NCI-H345 treated with DMSO at 0.1 percent for 48 hours (cell line): ENCODE measurements around the gene LRP2BP.

Source experiments
- DNase-seq: peaks from one replicate; lab custom pipeline; 2025; ENCODE audit not compliant: unreplicated experiment; lab: John Stamatoyannopoulos, UW

Gene LRP2BP

DNA sequence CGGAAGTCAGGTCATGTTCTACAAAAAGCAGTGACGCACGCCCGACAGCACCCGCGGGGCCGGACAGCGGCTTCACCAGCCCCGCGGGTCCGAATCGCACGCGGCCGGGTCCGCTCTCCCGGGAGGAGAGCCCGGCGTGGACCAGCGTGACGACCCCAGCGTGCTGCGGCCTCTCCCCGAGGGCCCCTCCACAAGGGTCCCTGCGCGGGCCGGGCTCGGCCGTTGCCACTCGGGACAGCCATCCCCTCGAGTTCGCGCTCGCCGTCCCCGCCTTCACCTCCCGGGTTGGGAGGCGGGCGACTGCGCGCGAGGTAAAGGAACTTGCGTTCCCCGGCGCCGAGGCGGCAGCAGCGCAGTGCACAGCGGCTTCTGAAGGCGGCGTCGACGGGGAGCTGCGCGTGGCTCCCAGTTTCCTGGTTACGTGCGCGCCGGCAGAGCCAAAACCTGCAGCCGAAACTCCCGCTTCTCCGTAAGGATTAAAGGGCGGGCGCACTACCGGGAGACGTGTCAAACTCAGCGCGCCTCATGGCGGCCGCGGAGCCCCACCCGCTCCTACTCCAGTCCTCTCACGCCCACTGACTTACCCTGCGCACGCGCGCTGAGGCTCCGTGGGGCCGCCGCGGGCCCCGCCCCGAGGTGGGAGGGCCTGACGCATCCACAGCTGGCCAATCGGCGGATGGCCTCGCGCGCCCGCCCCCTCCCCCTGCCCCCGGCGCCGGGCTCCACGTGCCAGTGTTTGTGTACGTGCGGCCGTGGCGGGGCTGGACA is 416 bp upstream of the LRP2BP start:
- peak; percentile 77 for DNase-seq

DNA sequence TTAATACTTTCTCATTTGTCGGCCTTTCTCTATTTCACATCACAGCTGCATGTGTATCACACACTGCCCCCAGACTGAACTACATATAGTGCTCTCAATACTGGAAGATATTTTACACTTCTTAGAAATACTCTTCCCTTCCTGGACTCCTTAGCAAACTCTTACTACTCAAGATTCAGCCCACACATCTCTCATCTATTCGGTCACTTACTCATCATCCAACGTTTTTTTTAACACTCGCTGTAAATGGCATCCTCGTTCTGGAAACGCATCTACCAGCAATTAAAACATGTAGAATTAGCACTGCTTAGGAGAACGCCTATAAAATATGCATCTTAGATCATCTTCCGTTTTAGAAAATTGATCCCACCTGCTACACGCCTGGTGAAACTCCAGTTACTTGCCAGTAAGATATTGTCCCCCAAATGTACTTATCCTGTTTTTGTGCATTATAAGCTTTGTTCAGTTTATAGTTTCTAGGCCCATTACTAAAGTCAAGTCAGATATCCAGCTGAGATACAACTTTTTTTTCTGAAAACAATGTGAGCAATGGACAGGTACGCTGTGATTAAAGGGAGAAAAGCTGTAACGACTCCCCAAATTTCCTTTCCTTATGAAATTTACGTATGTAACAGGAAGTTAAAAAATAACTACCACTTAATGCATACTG is 1.0 kb downstream of the LRP2BP start:
- no peak for DNase-seq

DNA sequence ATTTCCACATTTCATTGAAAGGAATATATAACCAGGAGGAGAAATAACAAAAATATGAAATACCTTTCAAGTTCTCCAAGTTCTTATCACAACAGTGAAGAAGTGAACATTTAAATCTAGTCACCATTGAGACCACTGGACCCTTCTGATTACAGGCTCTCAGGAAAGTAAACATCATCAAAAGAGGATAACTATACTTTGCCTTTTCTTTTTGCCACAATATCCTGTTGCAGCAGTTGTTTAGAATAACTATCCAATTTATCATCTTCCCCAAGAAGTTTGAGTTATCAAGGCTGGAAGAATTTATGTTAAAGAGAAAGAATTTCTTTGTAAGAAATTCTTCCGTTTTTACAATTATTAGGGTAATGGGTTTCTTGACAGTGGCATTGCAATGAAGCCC is 3.6 kb downstream of the LRP2BP start:
- no peak for DNase-seq

DNA sequence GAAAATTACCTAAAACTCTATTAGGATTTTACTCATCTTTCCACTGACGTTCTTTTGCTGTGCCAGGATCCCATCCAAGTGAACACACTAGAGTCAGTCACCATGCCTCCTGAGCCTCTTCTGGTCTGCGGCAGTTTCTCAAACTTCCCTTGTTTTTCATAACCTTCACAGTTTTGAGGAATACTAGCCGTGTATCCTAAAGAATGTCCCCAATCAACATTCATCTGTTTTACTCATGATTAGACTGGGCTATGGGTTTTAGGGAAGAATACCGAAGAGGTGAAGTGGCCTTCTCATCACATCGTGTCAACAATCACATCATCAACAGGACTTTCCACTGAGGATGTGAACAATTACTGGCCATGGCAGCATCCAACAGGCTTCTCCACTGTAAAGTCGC is 4.8 kb downstream of the LRP2BP start:
- no peak for DNase-seq

DNA sequence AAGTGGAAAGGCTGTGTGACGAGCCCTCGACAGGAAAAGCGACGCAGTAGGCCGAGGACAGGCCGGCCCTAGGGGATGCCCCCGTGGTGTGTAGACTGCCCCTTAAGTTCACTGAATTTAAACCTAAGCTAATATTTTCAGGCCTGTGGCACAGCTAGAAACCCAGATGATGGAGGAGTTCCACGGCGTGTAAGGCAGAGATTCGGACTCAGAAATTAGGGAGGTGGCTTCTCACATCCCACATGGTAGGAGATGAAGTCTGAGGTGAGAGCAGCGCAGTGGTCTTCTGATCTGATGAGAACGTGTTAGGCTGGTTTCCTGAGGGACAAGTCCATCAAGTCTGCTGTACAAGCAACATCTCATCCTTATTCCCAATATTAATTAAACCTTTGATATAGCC is 7.8 kb downstream of the LRP2BP start:
- no peak for DNase-seq

DNA sequence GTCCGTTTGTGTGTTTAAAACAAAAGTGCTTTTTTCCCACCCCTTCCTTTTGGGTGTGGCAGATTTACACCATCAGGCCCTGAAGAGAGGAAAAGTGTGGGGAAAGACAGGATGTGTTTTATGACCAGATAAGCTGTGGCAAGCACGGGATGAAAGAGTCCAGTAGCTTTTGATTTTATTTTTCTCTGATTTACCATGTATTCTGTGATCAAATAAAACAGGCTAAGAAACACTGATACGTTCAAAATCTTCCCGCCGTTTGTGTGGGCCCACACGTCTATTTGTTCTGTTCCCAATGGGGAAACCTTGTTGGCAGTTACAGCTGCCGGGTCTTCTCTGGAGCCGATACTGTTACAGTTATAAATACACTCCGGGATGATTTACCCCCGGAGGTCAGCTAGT is 10.8 kb downstream of the LRP2BP start:
- no peak for DNase-seq

DNA sequence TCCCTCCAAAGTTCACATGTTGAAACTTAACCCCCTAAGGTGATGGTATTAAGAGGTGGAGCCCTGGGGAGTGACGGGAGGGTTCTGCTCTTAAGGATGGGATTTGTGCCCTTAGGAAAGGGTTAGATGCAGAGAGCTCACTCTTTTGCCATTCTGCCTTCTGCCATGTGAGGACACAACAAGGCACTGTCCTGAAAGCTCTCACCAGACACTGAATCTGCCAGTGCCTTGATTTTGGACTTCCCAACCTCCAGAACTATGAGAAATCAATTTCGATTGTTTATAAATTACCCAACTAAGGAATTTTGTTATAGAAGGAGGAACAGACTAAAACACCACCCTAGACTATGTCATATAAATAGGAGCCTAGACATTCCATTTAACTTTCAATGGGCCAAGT is 11.7 kb downstream of the LRP2BP start:
- DNase-seq, result no peak

DNA sequence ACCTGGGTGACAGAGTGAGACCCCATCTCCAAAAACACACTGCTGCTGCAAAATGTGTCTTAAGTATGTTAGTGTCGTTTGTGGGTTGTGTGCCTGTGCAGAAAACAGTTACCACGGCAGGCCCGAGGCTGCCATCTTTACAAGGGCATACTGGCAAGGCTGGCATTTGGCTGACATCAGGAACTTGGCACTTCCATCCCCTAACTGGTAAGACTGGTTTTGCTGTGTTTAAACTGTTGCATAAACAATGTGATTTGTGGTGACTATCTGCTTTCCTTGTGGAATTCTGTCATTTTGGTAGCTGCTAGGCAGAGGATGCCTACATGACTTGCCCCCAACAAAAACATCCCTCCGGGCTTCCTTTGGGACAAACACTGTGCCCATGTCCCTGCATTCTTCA is 12.3 kb downstream of the LRP2BP start:
- no peak for DNase-seq

DNA sequence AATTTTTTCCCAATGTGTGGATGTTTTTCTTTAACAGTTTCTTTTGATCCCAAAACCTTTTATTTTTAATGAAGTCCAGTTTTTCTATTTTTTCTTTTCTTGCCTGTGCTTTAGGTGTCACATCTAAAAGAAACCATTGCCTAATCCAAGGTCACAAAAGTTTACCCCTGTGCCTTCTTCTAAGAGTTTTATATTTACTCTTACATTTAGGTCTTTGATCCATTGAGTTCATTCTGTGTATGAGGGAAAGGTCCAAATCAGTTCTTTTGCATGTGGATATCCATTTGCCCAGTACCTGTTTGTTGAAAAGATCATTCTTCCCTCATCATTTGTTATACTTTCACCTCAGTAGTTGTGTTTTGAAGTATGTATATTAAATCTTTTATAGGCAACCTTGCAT is 13.0 kb downstream of the LRP2BP start:
- DNase-seq, result no peak

DNA sequence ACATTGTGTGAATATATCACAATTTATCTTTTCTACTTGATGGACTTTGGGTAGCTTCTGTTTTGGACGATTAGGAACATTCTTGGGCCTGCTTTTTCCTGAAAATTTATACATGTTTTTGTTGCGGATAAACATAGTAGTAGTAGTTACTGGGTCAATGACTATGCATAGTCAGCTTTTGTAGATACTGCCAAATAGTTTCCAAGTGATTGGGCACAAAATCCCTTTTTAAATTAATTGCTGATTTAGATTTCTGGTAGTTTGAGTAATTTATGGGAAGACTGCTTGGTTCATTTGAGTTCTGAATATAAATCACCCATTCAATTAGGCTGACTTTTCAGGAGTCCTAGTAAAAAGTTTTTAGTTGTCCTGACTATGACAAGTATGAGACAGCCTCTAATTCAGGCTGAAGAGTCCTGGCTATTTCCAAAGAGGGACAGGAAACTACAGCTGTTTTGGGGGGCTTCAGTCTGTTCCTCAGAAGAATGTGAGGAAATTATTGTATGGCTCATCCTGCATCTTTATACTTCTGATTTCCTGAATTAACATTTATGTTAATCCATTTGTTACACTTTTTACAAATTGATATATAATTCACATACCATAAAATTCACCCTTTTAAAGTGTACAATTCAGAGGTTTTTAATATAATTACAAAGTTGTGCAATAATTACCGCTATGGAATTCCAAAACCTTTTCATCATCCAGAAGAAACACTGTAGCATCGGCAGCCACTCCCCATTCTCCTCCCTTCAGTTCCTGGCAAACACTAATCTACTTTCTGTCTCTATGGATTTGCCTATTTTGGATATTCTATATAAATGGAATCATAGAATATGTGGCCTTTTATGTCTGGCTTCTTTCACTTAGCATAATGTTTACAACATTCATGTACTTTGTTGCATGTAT is 14.2 kb downstream of the LRP2BP start:
- no peak for DNase-seq

- no peak for DNase-seq
Measured at GRCh38 chr4:185380320-185380719, 15.4 kb downstream of the LRP2BP start.

DNA sequence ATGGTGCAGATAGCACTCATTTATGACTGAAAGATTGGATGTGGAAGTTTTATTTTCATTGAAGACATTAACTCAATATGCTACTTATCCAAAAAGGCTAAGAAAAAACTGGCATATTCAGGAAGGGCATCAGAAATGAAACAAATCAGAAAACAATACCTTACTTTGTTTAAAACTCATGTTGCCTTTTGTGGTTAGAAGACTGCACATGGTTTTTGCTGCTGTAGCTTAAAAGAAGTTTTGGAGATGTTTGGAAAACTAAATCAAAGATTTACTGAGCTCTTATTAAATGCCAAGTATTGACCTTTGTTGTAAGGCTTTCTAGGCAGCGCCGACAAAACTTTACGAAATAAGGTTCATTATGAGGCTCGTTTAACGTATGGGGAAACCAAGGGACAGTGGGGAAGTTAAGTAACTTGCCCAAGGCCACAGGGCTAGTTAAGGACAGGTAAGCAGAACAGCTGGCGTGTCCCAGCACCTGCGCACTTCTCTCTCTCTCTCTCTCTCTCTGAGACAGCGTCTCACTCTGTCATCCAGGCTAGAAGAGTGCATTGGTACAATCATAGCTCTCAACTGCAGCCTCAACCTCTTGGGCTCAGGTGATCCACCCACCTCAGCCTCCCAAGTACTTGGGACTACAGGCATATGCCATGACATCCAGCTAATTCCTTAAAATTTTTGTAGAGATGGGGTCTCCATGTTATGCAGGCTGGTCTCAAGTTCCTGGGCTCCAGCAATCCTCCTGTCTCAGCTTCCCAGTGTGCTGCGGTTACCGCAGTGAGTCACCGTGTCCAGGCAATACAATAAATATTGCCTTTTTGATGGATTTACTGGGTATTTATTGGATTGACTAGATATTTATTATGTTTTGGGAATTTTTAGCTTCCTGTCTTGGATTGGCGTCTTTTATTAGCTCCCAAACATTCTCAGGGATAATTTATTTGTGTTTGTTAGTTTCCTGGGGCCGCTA is 16.1 kb downstream of the LRP2BP start:
- DNase-seq, result no peak

DNA sequence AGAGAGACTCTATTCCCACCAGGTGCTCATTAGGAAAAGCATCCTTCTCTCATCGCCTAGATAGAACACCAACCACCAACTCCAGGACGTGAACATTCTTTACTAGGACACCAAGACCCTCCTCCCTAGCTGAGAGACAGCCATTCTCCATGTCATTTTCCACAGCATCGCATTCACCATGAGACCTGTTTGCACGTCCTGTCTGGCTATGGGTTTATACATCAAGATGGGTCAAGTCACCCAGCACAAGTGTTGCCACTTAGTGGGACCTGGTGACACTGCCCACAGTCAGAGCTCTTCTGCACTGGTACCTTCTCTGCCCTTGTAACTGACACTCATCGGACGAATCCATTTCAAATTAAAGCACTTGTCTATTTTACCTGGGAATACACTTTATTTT is 17.5 kb downstream of the LRP2BP start:
- no peak for DNase-seq

GRCh38 chr4:185374573-185374972 is 21.2 kb downstream of the LRP2BP start:
- no peak for DNase-seq

DNA sequence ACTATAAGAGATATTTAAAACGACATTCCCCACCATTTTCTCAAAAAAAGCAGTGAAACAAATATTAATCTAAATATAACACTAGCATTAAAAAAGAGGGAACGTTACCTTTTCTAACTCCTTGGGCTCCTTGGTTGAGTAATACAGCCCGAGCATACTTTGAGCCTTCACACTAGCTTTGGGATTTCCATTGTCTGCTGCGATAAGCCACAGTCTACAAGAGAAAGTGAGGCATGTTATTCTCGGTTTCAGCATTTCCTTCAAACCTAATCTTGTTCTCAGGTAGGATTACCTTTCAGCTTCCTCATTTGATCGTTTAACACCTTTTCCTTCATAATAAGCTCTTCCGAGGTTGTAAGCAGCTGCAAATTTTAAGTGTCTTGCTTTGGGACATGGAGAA is 21.7 kb downstream of the LRP2BP start:
- DNase-seq, result no peak

- DNase-seq, result no peak
Measured at GRCh38 chr4:185371702-185372101, 24.0 kb downstream of the LRP2BP start.

- DNase-seq, result no peak
Measured at GRCh38 chr4:185370268-185370949, 25.3 kb downstream of the LRP2BP start.

DNA sequence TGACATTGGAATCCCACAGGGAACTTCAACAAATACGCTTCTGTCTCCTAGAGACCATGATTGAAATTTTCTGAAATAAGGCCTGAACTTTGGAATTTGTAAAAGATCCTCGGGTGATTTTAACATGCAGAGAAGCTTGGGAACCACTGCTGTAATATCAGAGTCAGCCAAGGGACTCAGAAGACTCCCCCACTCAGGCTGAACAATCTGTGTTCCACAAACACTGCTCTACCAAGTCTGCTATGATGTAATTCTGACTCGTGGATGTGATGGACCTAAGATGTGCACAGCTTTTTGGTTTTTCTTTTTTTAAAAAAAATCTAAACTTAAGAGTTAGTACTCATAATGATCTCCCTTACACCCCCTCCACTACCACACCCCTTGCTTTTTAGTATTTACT is 26.0 kb downstream of the LRP2BP start:
- DNase-seq, result no peak

- DNase-seq, result no peak
Measured at GRCh38 chr4:185364886-185365285, 30.8 kb downstream of the LRP2BP start.

DNA sequence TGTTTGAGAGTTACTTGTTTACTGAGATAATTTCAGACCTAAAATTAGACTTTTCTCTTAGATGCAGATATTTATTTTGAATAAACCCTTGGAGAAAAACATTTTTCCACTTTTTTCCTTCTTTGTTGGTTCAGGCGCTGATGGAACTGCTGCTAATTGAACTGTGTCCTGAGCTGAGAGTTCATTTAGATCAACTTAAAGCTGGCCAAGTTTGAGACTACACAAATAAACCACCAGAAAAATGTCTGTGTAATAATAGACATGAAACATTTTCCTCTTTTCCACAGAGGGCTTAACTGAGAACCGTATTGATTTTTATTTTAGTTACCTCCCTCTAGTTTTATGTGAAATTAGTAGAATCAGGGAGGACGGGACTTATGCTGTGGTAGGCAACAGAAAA is 32.5 kb downstream of the LRP2BP start:
- DNase-seq, result no peak
